HCT116 (cell line): Measurements from ENCODE around the gene ADGRG1.

Source experiments
- EZH2phosphoT487 ChIP-seq: fragments of 200-600 bp; IDR thresholded peaks from 2 replicates; pipeline ENCODE4 v1.6.1; 2018; ENCODE audit warnings: antibody characterized with exemption, borderline replicate concordance
- POLR2A ChIP-seq: IDR thresholded peaks from 2 replicates; pipeline ENCODE4 v1.7.0; 2011; ENCODE audit warnings: borderline replicate concordance; ENCODE audit not compliant: insufficient read depth, insufficient read length; ENCODE audit errors: extremely low read depth
- TF ChIP-seq, protein P1 (sequence below): IDR thresholded peaks from 2 replicates; pipeline ENCODE4 v1.6.1; 2012

DNA sequence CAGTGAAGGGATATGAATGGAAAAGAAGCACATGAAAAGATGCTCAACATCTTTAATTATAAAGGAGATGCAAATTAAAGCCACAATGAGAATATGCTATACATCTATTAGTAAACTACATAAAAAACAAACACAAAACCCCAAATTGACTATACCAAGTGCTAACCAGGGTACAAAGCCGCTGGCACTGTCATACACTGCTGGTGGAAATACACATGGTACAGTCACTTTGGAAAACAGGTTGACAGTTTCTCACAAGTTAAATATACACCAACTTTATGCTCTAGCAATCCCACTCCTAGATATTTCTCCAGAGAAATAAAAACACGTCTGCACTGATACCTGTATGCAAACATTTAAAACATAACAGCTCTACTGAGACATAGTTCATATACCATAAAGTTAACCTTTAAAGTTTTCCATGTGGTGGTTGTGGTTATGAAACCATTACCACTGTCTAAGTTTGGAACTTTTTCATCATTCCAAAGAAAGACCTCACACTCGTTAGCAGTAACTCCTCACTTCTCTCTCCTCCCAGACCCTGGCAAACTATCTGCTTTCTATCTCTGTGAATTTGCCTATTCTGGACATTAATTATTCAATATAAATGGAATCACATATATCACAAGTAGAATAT, 43.3 kb upstream of the ADGRG1 start:
- TF ChIP-seq POLR2A (no peak), EZH2phosphoT487 (no peak)
- TF ChIP-seq, protein P1, sequence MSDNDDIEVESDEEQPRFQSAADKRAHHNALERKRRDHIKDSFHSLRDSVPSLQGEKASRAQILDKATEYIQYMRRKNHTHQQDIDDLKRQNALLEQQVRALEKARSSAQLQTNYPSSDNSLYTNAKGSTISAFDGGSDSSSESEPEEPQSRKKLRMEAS = no peak
